G401 (cell line): Measurements from ENCODE around the gene SETD9. TPM values are rescaled to one million over a fixed set of nuclear protein-coding genes. Genes with fewer than 3 reads are reported as not detected.

Source experiments
- DNase-seq: peaks from one replicate; pipeline ENCODE4 v3.0.0-alpha.2; 2015; ENCODE audit warnings: low spot score
- in situ Hi-C: cut with HindIII; loops from 2 replicates; pipeline ENCODE4 v1.10.0; 2016; ENCODE audit warnings: low sequenced_read_pairs, mixed read lengths
- total RNA-seq: library from RNA; depleted of rRNA; stranded (reverse); fragments of >200 nt; shearing (Covaris generic); gene quantifications from 2 replicates; pipeline ENCODE4 v1.2.3, GENCODE V29; 2014; rRNA removed

SETD9 gene
- total RNA-seq, result 16.0 and 43.8 TPM in 2 replicates

DNA sequence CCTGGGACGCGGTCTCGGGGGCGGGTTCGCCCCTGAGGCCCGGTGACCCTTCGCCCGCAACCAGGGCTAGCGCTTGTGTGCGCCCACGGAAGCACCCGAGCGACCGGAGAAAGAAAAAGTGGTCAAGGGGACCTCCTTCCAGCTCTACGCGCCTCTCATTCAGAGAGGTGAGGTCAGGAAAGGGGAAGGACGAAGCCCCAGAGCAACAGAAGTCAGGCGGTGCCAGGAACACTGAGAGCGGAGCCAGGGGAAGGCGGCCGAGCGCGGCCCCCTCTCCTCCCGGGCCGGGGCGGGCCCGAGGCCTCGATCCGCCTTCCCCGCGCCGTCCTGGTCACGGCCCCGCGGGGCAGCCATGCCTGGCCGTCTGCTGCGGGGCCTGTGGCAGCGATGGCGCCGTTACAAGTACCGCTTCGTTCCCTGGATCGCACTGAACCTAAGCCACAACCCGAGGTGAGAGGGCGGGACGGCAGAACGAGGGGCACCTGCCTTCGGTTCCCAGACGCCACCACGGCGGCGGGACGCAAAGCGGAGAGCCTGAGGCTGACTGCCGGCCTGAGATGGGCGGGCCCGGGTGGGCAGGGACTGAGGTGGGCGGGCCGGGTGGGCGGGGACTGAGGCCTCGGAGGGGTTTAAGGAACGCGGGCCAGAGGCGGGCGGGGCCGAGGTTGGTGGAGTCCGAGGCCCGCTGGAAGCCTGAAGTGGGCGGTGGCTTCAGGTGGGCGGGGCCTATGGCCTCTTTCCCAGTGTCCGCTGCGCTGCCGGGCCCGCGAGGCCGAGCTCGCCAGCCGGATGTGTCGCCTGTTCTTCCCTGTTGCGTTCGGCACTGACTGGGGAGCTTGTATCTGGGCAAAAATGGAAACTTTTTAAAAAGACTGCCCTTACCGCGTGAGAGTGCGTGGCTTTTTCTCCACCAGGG lies at the start of gene SETD9:
Gene SETD9 (plus strand): TSS at position 303 of the 916 bp plus-strand sequence. CDS start 50 bp downstream, at position 353.
- DNase-seq, result peak; percentile 96
- in situ Hi-C loops, result loop anchor here (25.0 kb wide), 1 partner anchor 353 kb away; no protein-coding TSS in a partner anchor

DNA sequence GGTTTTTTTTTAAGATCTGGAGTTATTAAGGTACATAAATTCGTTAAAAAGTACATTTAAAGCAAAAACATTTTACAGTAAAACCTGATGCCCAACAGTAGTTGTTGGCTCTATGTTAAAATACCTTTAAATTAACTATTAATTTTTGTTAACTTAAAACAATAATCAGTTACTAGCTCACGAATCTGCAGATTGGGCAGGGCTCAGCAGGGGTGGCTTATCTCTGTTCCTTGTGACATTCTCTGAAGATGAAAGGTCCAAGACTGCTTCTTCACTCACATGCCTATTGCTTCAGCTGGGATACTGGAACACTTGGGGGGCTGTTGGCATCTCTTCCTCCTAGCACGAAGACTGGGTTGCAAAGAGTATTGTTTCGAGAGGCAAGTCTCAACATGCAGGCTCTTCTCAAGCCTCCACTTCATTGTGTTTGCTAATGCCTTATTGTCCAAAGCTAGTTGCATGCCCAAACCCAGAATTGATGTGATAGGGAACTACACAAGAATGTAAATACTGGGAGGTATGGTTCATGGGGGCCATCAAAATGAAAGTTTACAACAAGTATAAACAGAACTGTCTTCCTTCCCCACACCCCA lies 47.4 kb upstream of the SETD9 start:
- DNase-seq, result no peak
- in situ Hi-C loops, result no loop called here

DNA sequence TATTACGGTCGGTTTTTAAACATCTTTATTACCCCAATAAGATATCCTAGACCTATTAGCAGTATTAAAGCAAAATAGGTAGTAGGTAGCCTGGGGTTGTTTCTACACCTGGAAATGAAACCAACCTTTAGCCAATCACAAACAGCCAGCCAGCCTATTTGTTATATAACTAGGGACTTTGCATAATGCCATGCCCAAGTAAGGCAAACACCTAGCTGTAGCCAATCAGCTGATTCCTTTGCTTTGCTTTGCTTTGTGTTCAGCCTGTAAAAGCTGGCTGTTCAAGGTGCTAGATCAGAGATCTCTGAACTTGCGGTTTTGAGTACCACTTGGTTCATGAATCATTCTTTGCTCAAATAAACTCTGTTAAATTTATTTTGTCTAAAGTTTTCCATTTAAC lies 46.5 kb upstream of the SETD9 start:
- in situ Hi-C loops, result no loop called here

DNA sequence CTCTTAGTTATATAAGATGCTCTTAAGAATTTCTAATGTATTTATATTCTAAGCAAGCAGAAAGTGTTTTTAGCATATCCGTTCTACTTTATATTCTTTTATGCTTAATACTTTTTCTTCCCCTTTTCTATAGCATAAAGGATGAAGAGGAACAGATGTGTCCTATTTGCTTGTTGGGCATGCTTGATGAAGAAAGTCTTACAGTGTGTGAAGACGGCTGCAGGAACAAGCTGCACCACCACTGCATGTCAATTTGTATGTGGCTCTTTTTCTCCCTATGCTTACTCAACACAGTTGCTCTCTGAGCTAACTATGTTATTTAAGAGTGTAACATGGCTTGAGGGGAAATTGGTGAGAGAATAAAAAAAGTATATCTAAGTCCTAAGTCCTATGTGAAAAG lies 37.6 kb upstream of the SETD9 start:
- in situ Hi-C loops, result no loop called here
- DNase-seq, result no peak

More for the DNA sequence above, 46.5 kb upstream of the SETD9 start:
- no peak for DNase-seq

DNA sequence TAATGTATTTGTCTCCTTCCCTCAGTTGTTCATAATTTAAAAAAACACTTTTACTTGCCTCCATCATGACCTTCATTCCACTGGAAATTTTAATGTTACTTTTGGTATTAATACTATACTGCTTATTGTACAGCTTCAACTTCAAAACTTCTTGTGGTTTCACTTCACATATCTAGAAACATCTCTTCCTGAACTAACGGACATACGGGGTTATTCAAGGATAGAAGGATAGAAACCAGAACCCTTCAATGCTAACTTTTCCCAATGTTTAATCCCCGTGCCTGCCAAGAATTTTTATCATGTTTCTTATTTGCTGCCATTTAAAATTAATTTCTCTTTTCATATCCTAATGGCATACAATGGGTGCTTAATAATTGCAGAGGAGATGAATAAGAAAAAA lies 36.3 kb upstream of the SETD9 start:
- DNase-seq, result no peak
- in situ Hi-C loops, result no loop called here

GRCh38 chr5:56876327-56876726 lies 33.1 kb upstream of the SETD9 start:
- DNase-seq, result no peak
- in situ Hi-C loops, result no loop called here

DNA sequence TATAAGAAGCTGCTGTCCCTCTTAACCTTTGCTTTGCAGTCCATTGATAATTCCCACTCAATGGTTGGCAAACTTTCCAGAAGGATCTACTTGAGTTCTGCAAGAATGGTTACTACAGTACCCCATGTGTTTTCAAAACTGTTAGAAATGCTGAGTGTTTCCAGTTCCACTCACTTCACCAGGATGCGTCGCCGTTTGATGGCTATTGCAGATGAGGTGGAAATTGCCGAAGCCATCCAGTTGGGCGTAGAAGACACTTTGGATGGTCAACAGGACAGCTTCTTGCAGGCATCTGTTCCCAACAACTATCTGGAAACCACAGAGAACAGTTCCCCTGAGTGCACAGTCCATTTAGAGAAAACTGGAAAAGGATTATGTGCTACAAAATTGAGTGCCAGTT lies 27.8 kb upstream of the SETD9 start:
- in situ Hi-C loops, result no loop called here
- DNase-seq, result no peak

GRCh38 chr5:56893251-56893951 lies 16.0 kb upstream of the SETD9 start:
- DNase-seq, result no peak
- in situ Hi-C loops, result no loop called here

GRCh38 chr5:56896763-56897162 lies 12.6 kb upstream of the SETD9 start:
- in situ Hi-C loops, result no loop called here

DNA sequence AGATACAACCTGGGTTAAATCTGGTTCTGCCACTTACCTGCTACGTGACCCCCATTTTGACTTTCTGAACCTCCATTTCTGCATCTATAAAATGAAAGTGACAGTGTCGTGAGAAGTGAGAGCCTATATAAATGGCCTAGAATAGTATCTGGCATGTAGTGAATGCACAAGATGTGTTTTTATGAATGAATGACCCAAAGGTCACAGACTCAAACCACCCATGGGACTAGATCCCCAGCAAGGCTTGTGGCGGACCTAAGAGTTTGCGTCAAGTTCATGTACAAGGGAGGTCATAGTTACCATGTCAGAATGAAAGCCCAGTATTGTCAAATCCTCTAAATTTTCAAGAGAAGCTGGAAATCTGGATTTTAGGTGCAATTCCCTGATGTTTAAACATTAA lies 11.2 kb upstream of the SETD9 start:
- no peak for DNase-seq
- in situ Hi-C loops, result no loop called here

More at GRCh38 chr5:56896763-56897162, 12.6 kb upstream of the SETD9 start:
- DNase-seq, result no peak

GRCh38 chr5:56900395-56900794 lies 9.0 kb upstream of the SETD9 start:
- no peak for DNase-seq
- in situ Hi-C loops, result loop anchor here (25.0 kb wide), 1 partner anchor 362 kb away; no protein-coding TSS in a partner anchor

- DNase-seq, result peak; percentile 46
- in situ Hi-C loops, result loop anchor here (25.0 kb wide), 1 partner anchor 361 kb away; no protein-coding TSS in a partner anchor
These were observed 8.4 kb upstream of the SETD9 start for GRCh38 chr5:56900858-56901578.

GRCh38 chr5:56908942-56909293 lies 478 bp upstream of the SETD9 start:
- no peak for DNase-seq
- in situ Hi-C loops, result loop anchor here (25.0 kb wide), 1 partner anchor 353 kb away; no protein-coding TSS in a partner anchor

GRCh38 chr5:56910210-56910965 lies 992 bp downstream of the SETD9 start:
- in situ Hi-C loops, result loop anchor here (25.0 kb wide), 1 partner anchor 352 kb away; no protein-coding TSS in a partner anchor
- DNase-seq, result no peak

DNA sequence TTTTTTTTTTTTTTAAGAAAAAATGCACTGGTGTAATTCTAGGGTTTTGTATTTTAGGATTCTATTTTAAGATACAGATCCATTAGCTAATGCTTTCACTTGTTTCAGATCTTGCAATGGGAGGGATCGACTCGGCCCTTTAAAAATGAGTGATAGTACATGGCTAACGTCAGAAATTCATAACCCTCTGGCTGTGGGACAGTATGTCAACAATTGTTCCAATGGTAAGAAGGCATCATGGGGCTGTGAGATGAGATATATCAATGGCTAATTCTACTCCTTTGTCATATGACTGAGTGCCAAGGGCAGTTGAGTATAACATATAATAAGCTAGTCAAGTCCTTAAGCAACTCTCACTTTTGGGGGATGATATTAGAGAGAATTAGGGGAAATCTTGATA lies 4.4 kb downstream of the SETD9 start:
- in situ Hi-C loops, result loop anchor here (25.0 kb wide), 1 partner anchor 349 kb away; no protein-coding TSS in a partner anchor
- DNase-seq, result no peak

DNA sequence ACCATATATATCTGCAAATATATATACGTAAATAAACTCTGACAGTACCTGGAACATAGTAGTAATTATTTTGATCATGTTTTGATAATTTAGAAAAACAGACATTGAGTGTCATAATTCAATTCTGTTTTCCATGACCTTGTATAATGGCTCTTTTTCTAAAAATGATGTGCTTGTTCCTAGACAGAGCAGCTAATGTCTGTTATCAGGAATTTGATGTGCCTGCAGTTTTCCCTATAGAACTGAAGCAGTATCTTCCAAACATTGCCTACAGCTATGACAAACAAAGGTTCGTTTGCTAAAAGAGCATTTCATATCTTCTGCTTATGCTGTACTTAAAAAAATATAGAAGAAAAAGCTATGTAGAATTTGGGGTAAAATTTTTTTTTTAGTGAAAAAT lies 5.3 kb downstream of the SETD9 start:
- in situ Hi-C loops, result loop anchor here (25.0 kb wide), 1 partner anchor 348 kb away; no protein-coding TSS in a partner anchor
- no peak for DNase-seq

DNA sequence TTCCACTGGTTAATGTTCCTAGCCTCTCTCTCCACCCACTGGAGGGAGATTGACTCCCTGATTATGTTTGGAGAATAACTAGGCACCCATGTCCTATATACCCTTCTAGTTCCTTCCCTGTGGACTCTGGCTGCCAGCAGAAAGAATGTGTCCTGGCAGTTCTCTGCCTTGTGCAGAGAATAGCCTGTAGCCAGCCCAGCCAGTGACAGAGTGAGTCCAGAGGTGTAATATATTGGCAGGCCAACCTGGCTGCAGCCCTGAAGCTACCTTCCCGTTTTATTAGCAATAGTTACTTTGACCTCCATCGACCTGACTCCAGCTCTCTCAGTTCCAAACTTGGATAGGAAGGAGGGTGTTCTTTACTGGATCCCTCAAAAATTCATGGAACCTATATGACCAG lies 8.1 kb downstream of the SETD9 start:
- no peak for DNase-seq
- in situ Hi-C loops, result loop anchor here (25.0 kb wide), 1 partner anchor 345 kb away; no protein-coding TSS in a partner anchor

DNA sequence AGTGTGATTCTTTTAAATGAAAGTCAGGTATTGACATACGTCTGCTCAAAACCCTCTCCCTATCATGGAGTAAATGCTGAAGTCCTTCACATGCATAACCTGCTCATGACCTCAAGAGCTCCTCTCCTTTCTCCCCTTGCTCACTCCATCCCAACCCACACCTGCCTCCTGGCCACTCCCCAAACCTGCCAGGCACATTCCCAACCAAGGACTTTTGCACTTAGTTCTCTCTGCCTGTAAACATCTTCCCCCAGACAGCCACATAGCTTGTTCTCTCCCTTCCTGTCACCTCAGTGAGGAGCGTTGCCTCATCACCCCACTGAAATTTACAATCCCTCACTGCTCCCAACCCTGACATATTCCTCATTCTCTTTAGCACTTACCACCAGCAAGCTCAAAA lies 8.7 kb downstream of the SETD9 start:
- no peak for DNase-seq
- in situ Hi-C loops, result loop anchor here (25.0 kb wide), 1 partner anchor 344 kb away; no protein-coding TSS in a partner anchor
